Measurements from ENCODE around the gene VTCN1.
"Not testable (repeated sequence)": the region's sequence is repeated elsewhere in the genome, so short reads cannot be mapped to it uniquely, and the experiment has no call there.

The VTCN1 gene

GRCh38 chr1:117136749-117137148, 74.0 kb downstream of the VTCN1 start:
- Mint-ChIP-seq H3K4me1 (ENCODE audit: low read depth) (no peaks in the 10 kb centered on the region), H3K9me3 (no peaks in the 10 kb centered on the region)

GRCh38 chr1:117135329-117135728, 75.4 kb downstream of the VTCN1 start:
- Mint-ChIP-seq H3K27ac (no peak overlapping the region), H3K27me3 (peaks cover 13% of the 10 kb centered on the region), H3K4me3 (no peak overlapping the region), H3K9me3 (no peaks in the 10 kb centered on the region), H3K36me3 (ENCODE audit: low read depth) (no peaks in the 10 kb centered on the region), H3K4me1 (ENCODE audit: low read depth) (no peaks in the 10 kb centered on the region)

More at GRCh38 chr1:117136749-117137148, 74.0 kb downstream of the VTCN1 start:
- Mint-ChIP-seq H3K4me3 (no peak overlapping the region), H3K27me3 (peaks cover 13% of the 10 kb centered on the region), H3K27ac (no peak overlapping the region), H3K36me3 (ENCODE audit: low read depth) (no peaks in the 10 kb centered on the region)

DNA sequence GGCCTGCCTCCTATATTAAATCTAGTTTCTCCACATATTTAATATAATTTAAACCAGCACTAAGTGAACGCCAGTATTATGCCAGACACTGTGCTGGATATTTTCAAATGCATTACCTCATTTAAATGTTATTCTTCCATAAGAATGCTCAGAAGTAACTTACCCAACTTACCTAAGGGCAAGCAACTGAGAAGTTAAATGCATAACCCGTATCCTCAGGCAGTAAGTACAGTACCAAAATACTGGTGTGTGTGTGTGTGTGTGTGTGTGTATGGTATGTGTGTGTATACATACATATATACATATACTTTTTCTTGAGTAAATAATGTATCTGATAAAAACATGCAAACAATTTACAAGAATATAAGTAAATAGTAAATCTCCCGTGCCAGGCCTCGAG, 80.2 kb downstream of the VTCN1 start:
- Mint-ChIP-seq H3K9me3 (no peaks in the 10 kb centered on the region), H3K4me3 (no peak overlapping the region), H3K27ac (no peak overlapping the region), H3K27me3 (peaks cover 23% of the 10 kb centered on the region), H3K36me3 (ENCODE audit: low read depth) (no peaks in the 10 kb centered on the region), H3K4me1 (ENCODE audit: low read depth) (no peaks in the 10 kb centered on the region)

DNA sequence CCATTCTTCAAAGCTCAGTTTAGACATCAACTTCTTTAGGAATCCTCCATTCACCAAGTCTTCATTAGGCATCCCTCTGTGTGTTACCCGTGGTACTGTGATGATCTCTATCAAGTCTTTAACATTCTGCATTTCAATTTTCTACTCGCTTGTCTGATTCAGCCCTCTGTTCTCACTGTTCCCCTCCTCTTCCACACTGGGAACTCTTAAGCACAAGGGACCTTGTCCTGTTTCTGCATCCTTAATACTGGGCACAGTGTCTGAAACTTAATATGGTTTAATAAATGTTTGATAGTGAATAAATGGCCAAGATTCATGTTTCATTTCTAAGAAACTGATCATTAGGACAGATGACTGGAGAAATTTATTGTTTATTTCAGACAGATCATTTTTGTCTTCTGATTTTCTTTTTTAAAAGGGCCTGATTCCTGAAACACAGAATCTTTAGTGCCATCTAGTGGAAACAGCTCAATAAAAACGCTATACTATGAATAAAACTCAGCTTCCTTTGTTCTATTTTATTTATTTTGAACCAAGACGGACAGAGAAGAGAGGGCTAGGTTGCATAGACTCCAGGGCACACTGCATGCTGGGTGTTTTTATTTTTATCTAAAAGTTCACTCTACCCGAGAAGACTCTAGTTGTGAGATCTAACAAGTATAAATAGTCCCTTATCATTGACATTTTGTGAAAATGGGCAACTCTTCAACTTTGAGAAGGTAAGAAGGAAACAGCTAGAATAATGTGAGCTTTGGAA, 82.2 kb downstream of the VTCN1 start:
- Mint-ChIP-seq H3K27me3 (peaks cover 15% of the 10 kb centered on the region), H3K4me3 (no peak overlapping the region), H3K9me3 (no peaks in the 10 kb centered on the region), H3K4me1 (ENCODE audit: low read depth) (no peaks in the 10 kb centered on the region), H3K27ac (no peak overlapping the region), H3K36me3 (ENCODE audit: low read depth) (no peaks in the 10 kb centered on the region)

- no peaks in the 10 kb centered on the region for H3K36me3 Mint-ChIP-seq (ENCODE audit: low read depth)
- H3K4me1 Mint-ChIP-seq (ENCODE audit: low read depth) = no peaks in the 10 kb centered on the region
- peaks cover 15% of the 10 kb centered on the region for H3K27me3 Mint-ChIP-seq
- H3K4me3 Mint-ChIP-seq = no peak overlapping the region
- no peak overlapping the region for H3K27ac Mint-ChIP-seq
- H3K9me3 Mint-ChIP-seq = no peaks in the 10 kb centered on the region
Measured at GRCh38 chr1:117127795-117128194, 82.9 kb downstream of the VTCN1 start.

GRCh38 chr1:117124661-117125060, 86.1 kb downstream of the VTCN1 start:
- H3K4me1 Mint-ChIP-seq (ENCODE audit: low read depth) = peaks cover 8% of the 10 kb centered on the region
- H3K36me3 Mint-ChIP-seq (ENCODE audit: low read depth) = no peaks in the 10 kb centered on the region
- no peaks in the 10 kb centered on the region for H3K9me3 Mint-ChIP-seq
- H3K27me3 Mint-ChIP-seq = peaks cover 27% of the 10 kb centered on the region
- H3K27ac Mint-ChIP-seq = no peak overlapping the region
- H3K4me3 Mint-ChIP-seq = no peak overlapping the region

DNA sequence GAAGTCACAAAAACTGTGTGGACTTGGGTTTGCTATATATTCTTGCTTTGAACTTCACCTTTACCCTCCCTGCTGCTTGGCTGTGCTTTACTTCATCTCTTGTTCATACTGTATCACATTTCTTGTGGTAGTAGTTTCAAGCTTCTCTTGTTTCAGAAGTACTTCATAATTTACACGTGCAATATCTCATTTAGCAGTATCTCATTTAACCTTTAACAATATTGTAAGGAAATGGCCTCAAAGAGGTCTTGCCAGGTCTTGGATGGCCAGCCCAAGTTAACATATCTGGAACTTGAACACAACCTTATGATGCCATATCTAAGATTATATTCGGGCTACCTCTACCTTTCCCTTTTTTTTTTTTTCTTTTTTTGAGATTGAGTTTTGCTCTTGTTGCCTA, 87.5 kb downstream of the VTCN1 start:
- H3K9me3 Mint-ChIP-seq = no peaks in the 10 kb centered on the region
- H3K4me3 Mint-ChIP-seq = no peak overlapping the region
- peaks cover 8% of the 10 kb centered on the region for H3K4me1 Mint-ChIP-seq (ENCODE audit: low read depth)
- H3K27ac Mint-ChIP-seq = no peak overlapping the region
- no peaks in the 10 kb centered on the region for H3K36me3 Mint-ChIP-seq (ENCODE audit: low read depth)
- H3K27me3 Mint-ChIP-seq = peaks cover 27% of the 10 kb centered on the region

GRCh38 chr1:117122330-117123025, 88.2 kb downstream of the VTCN1 start:
- no peaks in the 10 kb centered on the region for H3K36me3 Mint-ChIP-seq (ENCODE audit: low read depth)
- H3K27me3 Mint-ChIP-seq = peaks cover 24% of the 10 kb centered on the region
- peaks cover 8% of the 10 kb centered on the region for H3K4me1 Mint-ChIP-seq (ENCODE audit: low read depth)
- H3K27ac Mint-ChIP-seq = peak overlapping the region; percentile 23
- H3K4me3 Mint-ChIP-seq = peak overlapping the region; percentile 51
- no peaks in the 10 kb centered on the region for H3K9me3 Mint-ChIP-seq

DNA sequence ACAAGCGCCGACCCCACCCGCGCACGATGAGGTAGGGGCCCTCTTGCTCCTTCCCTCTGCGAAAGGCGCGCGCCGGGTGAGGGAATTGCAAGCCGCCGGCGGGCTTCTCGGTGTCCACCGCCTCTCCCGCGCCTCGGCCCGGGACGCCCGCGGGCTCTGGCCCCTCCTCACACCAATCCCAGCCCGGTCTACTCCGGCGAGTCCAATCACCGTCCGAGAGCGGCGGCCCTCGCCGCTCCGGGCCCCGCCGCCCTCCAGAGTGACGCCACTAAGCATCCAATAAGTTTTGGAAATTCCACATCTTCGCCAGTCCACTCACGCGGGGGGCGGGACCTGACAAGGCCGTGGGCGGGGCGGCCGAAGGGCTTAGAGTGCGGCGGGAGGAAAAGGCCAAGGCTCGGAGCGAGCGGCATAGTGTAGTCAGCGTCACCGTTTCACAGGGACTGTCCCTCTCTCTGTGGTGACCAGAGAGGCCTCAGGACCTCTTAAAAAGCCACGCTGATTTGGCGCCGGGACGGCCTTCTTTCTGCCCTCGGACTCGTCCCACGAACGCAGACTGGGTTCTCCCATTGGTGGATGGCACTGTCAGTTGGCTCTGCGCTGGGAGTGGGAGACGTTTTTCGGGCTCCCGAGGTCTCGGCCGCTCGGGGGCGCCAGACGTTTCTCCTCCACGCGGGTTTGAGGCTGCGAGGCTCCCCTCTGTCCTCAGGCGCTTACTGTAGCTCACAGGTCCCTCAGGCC, 89.0 kb downstream of the VTCN1 start, which contains the start of gene TRIM45:
TRIM45 (minus strand) TSS at position 161 of the 741 bp plus-strand sequence. CDS start 548 bp downstream, outside the sequence.
- peak within 1 kb of the TSS; percentile 74 for H3K27ac Mint-ChIP-seq
- H3K36me3 Mint-ChIP-seq (ENCODE audit: low read depth) = no peaks in the 10 kb centered on the region
- H3K27me3 Mint-ChIP-seq = peaks cover 19% of the 10 kb centered on the region
- no peaks in the 10 kb centered on the region for H3K9me3 Mint-ChIP-seq
- H3K4me3 Mint-ChIP-seq = peak within 1 kb of the TSS; percentile 78
- H3K4me1 Mint-ChIP-seq (ENCODE audit: low read depth) = peaks cover 8% of the 10 kb centered on the region

GRCh38 chr1:117120774-117121588, 89.7 kb downstream of the VTCN1 start:
- no peaks in the 10 kb centered on the region for H3K9me3 Mint-ChIP-seq
- peaks cover 17% of the 10 kb centered on the region for H3K27me3 Mint-ChIP-seq
- H3K4me1 Mint-ChIP-seq (ENCODE audit: low read depth) = peaks cover 8% of the 10 kb centered on the region
- H3K4me3 Mint-ChIP-seq = peak overlapping the region; percentile 78
- peak overlapping the region; percentile 74 for H3K27ac Mint-ChIP-seq
- no peaks in the 10 kb centered on the region for H3K36me3 Mint-ChIP-seq (ENCODE audit: low read depth)

GRCh38 chr1:117119144-117119543, 91.6 kb downstream of the VTCN1 start:
- not testable (repeated sequence) for H3K27ac Mint-ChIP-seq; H3K36me3 Mint-ChIP-seq (ENCODE audit: low read depth); H3K4me3 Mint-ChIP-seq; H3K4me1 Mint-ChIP-seq (ENCODE audit: low read depth); H3K9me3 Mint-ChIP-seq
- H3K27me3 Mint-ChIP-seq = peaks cover 17% of the 10 kb centered on the region

DNA sequence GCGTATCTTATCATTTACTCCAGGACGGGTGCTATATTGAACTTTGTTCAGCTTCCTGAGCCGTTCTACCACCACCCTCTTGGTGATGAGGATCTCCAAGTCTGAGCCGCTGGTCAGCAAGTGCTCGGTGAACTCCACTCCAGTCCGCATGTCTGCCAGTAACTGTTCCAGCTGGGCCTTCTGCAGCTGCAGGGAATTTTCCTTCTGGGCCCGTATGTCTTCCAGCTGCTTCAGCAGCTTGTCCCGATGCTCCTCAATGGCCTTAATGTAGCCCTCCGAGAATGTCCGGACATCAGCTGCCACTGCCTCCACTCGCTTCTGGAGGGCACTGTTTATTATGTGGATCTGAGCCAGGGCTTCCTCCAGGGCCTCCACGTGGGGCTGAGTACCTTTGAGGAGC, 92.6 kb downstream of the VTCN1 start:
- Mint-ChIP-seq H3K4me1 (ENCODE audit: low read depth) (peaks cover 8% of the 10 kb centered on the region), H3K27ac (no peak overlapping the region), H3K36me3 (ENCODE audit: low read depth) (no peaks in the 10 kb centered on the region), H3K4me3 (no peak overlapping the region), H3K9me3 (no peaks in the 10 kb centered on the region), H3K27me3 (peaks cover 15% of the 10 kb centered on the region)

GRCh38 chr1:117117697-117118096, 93.0 kb downstream of the VTCN1 start:
- peaks cover 12% of the 10 kb centered on the region for H3K27me3 Mint-ChIP-seq
- H3K27ac Mint-ChIP-seq = no peak overlapping the region
- peaks cover 8% of the 10 kb centered on the region for H3K4me1 Mint-ChIP-seq (ENCODE audit: low read depth)
- no peaks in the 10 kb centered on the region for H3K36me3 Mint-ChIP-seq (ENCODE audit: low read depth)
- no peak overlapping the region for H3K4me3 Mint-ChIP-seq
- H3K9me3 Mint-ChIP-seq = no peaks in the 10 kb centered on the region

DNA sequence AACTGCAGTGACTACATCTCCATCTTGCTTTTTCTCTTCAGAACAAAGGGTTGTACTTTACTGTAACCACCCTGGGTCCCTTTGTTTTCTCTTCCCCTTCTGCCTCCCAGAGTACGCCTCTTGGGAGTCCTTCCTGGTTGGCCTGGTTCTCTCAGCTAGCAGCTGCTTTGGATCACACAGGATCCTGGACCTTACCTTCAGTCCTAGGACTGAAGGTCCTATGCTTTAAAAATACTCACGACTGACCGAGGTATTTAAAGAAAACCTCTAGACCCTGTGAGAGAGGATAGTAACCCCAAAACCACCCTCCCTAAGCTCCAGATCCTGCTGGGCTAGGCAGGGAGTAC, 94.0 kb downstream of the VTCN1 start:
- Mint-ChIP-seq H3K9me3 (no peaks in the 10 kb centered on the region), H3K36me3 (ENCODE audit: low read depth) (no peaks in the 10 kb centered on the region), H3K4me3 (no peak overlapping the region), H3K27me3 (peaks cover 10% of the 10 kb centered on the region), H3K4me1 (ENCODE audit: low read depth) (peaks cover 8% of the 10 kb centered on the region), H3K27ac (no peak overlapping the region)
